Endothelial cell of umbilical vein (primary cell): Measurements from ENCODE around the gene CAPN7. TPM values are rescaled to one million over a fixed set of nuclear protein-coding genes. Genes with fewer than 3 reads are reported as not detected.

Source experiments
- BruUV-seq: library from RNA; stranded (reverse); fragments of 400-500 nt; replicated peaks from 2 replicates; lab custom pipeline; 2021; lab: Mats Ljungman, UMichigan
- CTCF ChIA-PET: fragments of 300-600, 350-600 bp; sonication (Branson Sonifier 250); formaldehyde crosslinking; loops from one replicate; lab custom pipeline; 2021; ENCODE audit warnings: antibody characterized with exemption, inconsistent platforms; lab: Charles Lee
- POLR2A ChIA-PET: fragments of 300-600, 350-600 bp; sonication (Branson Sonifier 250); formaldehyde crosslinking; loops from one replicate; lab custom pipeline; 2021; ENCODE audit warnings: antibody characterized with exemption, inconsistent platforms; lab: Charles Lee
- DNase-seq: peaks from one replicate; pipeline ENCODE4 v3.0.0-alpha.2; 2011; ENCODE audit warnings: low read depth, low spot score
- FAIRE-seq: peaks from 2 replicates; lab custom pipeline; 2011; peaks lifted over from hg19 to GRCh38; lab: Jason Lieb, UNC
- H2AFZ ChIP-seq: 2 replicates; pipeline ENCODE4 v1.6.0; 2012; ENCODE audit warnings: low read depth, low read length, control low read depth, inconsistent platforms
- H3K27ac ChIP-seq: 2 replicates; pipeline ENCODE4 v1.5.1; 2011; ENCODE audit warnings: low read depth, mild to moderate bottlenecking, control low read depth, low read length, moderate library complexity; ENCODE audit not compliant: insufficient read depth
- H3K27me3 ChIP-seq, 2 experiments: 2 replicates each; pipeline versions ENCODE4 v1.6.0 to v1.6.1; 2011; ENCODE audit warnings: low read length in 2 of 2, mixed read lengths in 1 of 2; ENCODE audit not compliant: control insufficient read depth in 2 of 2, insufficient read depth in 2 of 2
- H3K36me3 ChIP-seq, 2 experiments: 2 replicates in 1 of 2; 3 replicates in 1 of 2; pipeline ENCODE4 v1.5.1; 2011; ENCODE audit warnings: low read length in 2 of 2, mild to moderate bottlenecking in 1 of 2, moderate library complexity in 1 of 2; ENCODE audit not compliant: control insufficient read depth in 2 of 2, insufficient read depth in 2 of 2; ENCODE audit errors: extremely low read depth in 1 of 2
- H3K4me1 ChIP-seq: 3 replicates; pipeline ENCODE4 v1.5.1; 2011; ENCODE audit warnings: mild to moderate bottlenecking, low read length; ENCODE audit not compliant: control insufficient read depth, insufficient read depth; ENCODE audit errors: extremely low read depth
- H3K4me2 ChIP-seq: 2 replicates; pipeline ENCODE4 v1.6.1; 2011; ENCODE audit warnings: low read length, control low read depth, mixed read lengths; ENCODE audit not compliant: insufficient read depth
- H3K4me3 ChIP-seq, 3 experiments: fragments of 200-600 bp in 1 of 3; sonication (generic), shearing (Covaris generic) in 1 of 3; replicated peaks in 1 of 3; 2 replicates each; pipeline ENCODE4 v1.5.1; 2011 to 2016; ENCODE audit warnings: control low read depth in 3 of 3, low read length in 3 of 3, mild to moderate bottlenecking in 2 of 3, inconsistent platforms in 1 of 3, low read depth in 1 of 3, moderate library complexity in 1 of 3; ENCODE audit not compliant: insufficient read depth in 1 of 3
- H3K79me2 ChIP-seq: 2 replicates; pipeline ENCODE4 v1.6.0; 2012; ENCODE audit warnings: low read length, inconsistent platforms; ENCODE audit not compliant: control insufficient read depth, insufficient read depth
- H3K9ac ChIP-seq: replicated peaks from 2 replicates; pipeline ENCODE3; 2011; ENCODE audit warnings: low read length, control low read depth; ENCODE audit not compliant: insufficient read depth; ENCODE audit errors: extremely low read depth
- H3K9me1 ChIP-seq: replicated peaks from 3 replicates; pipeline ENCODE4 v1.6.0; 2011; ENCODE audit warnings: mild to moderate bottlenecking, low read length; ENCODE audit not compliant: control insufficient read depth, insufficient read depth; ENCODE audit errors: extremely low read depth
- H3K9me3 ChIP-seq: replicated peaks from 2 replicates; pipeline ENCODE4 v1.5.1; 2012; ENCODE audit warnings: low read length, inconsistent platforms; ENCODE audit not compliant: control insufficient read depth, insufficient read depth
- H4K20me1 ChIP-seq: replicated peaks from 2 replicates; pipeline ENCODE3; 2011; ENCODE audit warnings: mild to moderate bottlenecking, low read length; ENCODE audit not compliant: control insufficient read depth, insufficient read depth; ENCODE audit errors: extremely low read depth
- CTCF ChIP-seq, 2 donors: IDR thresholded peaks; 1 replicate in 1 of 2; 2 replicates in 1 of 2; pipeline ENCODE4 v1.5.1; 2011; ENCODE audit warnings: low read length in 2 of 2, mild to moderate bottlenecking in 2 of 2, moderate library complexity in 2 of 2, control low read depth in 1 of 2, inconsistent platforms in 1 of 2, low read depth in 1 of 2; ENCODE audit not compliant: insufficient read depth in 1 of 2; ENCODE audit errors: extremely low read depth in 1 of 2
- JUN ChIP-seq: IDR thresholded peaks from 2 replicates; pipeline ENCODE4 v1.6.1; 2011; ENCODE audit warnings: borderline replicate concordance, low read depth; ENCODE audit not compliant: insufficient read length, insufficient read depth
- MAX ChIP-seq: IDR thresholded peaks from 2 replicates; pipeline ENCODE4 v1.6.1; 2011; ENCODE audit not compliant: insufficient read depth, insufficient read length
- dilution Hi-C: fragments of 300-500 bp; cut with MboI; formaldehyde crosslinking; loops from one replicate; pipeline ENCODE4 v1.15.0; 2019; ENCODE audit warnings: low sequenced_read_pairs; ENCODE audit not compliant: extremely low pct_ligation_motif_present
- intact Hi-C: fragments of 100-400 bp; cut with micrococcal nuclease; formaldehyde crosslinking; loops from one replicate; pipeline ENCODE4 v1.10.0; 2022
- polyA plus RNA-seq, 4 experiments: library from polyadenylated mRNA; depleted of rRNA in 3 of 4; stranded (reverse) in 3 of 4; unstranded in 1 of 4; fragments of >200 nt; gene quantifications; 2 replicates each; pipeline versions ENCODE4 v1.2.1 to v1.2.3, GENCODE V29; 2011 to 2012; ENCODE audit warnings: missing spikeins in 1 of 4
- total RNA-seq: library from RNA; stranded (reverse); gene quantifications from 2 replicates; pipeline ENCODE4 v1.2.3, GENCODE V29; 2021

Gene CAPN7
- total and polyA plus RNA-seq, 2 donors (not counting 3 experiments of a cell fraction or from before 2014, with no cell fraction given) = 13.2 to 32.7 TPM

DNA sequence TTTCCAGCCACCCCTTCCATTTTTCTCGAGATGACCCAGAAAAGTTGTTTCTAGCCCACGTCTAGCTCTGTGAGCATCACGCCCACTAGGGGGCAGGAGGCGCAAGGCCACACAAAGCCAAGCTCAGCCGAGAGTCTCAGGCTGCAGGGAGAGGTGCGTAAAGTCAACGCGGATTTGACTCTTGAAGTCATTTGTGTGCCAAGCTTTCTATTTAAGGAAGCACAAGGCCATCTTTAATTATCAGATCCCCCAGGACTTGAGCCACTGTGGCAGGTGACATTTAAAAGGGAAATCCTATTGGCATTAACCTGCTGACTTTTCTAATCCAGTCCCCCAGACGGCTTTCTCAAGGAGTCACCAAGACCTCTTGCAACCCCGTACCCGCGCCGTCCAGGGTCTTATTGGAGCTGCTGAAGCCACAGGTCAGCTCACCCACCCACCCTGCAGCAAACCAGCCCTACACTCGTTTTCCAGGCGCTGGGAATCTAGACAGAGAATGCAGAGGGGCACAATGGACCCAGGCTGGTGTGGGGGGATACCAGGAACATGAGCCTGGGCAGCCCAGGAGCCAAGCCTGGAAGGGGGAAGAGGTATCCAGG, 62.1 kb downstream of the CAPN7 start:
- Histone ChIP-seq H3K79me2 (peaks cover 55% of the 10 kb centered on the region), H3K9ac (no peak overlapping the region), H3K27ac (peak overlapping the region; percentile 98), H3K4me1 (peaks cover 24% of the 10 kb centered on the region), H4K20me1 (no peaks in the 10 kb centered on the region), H3K4me3 (no peak overlapping the region), H3K36me3 (peaks cover 0 to 18% of the 10 kb centered on the region in 2 experiments), H3K9me3 (no peaks in the 10 kb centered on the region), H3K4me2 (no peak overlapping the region), H3K9me1 (no peaks in the 10 kb centered on the region), H3K27me3 (no peaks in the 10 kb centered on the region), H2AFZ (no peak overlapping the region)
- TF ChIP-seq CTCF (IDR thresholded peaks at IDR 0.05; ENCODE audit: extremely low read depth in 1 of 2, insufficient read depth in 1 of 2, low read depth in 1 of 2, low read length in 2 of 2) = peak; percentile 92 to 97
- TF ChIP-seq JUN = no peak
- no peak for TF ChIP-seq MAX
- POLR2A ChIA-PET = interaction anchor here (0.9 to 1.0 kb wide), 2 partner anchors 9 to 137 kb away, joined by 3 to 8 read pairs; no protein-coding TSS in a partner anchor
- FAIRE-seq (peak; percentile 83), DNase-seq (peak; percentile 79)
- intact Hi-C loops = loop anchor here (1.0 to 2.0 kb wide), 6 partner anchors 61 to 289 kb away; partner anchors contain the start of genes CAPN7 and SH3BP5
- BruUV-seq = no TSS peak
- dilution Hi-C loops = loop anchor here (5.0 kb wide), 1 partner anchor 104 kb away; no protein-coding TSS in a partner anchor
- CTCF ChIA-PET = interaction anchor here (0.7 to 9.7 kb wide), 51 partner anchors 9 to 292 kb away, joined by 3 to 350 read pairs (median 6); partner anchors contain the start of genes CAPN7, RBSN and SH3BP5
